KMS-11 (cell line): ENCODE measurements around the gene HNRNPUL1.

Experiments used
- H2AFZ ChIP-seq: fragments of 200-600 bp; sonication (generic); 2 replicates; pipeline ENCODE4 v1.6.1; 2016; ENCODE audit warnings: antibody characterized with exemption, mixed run types, low read depth
- H3K27ac ChIP-seq: fragments of 200-600 bp; sonication (generic); 2 replicates; pipeline ENCODE4 v1.6.1; 2016; ENCODE audit warnings: mild to moderate bottlenecking, mixed run types
- H3K27me3 ChIP-seq: fragments of 200-600 bp; sonication (generic); 2 replicates; pipeline ENCODE4 v1.6.1; 2017; ENCODE audit warnings: mild to moderate bottlenecking, low read depth, mixed run types, moderate library complexity; ENCODE audit not compliant: insufficient read depth
- H3K36me3 ChIP-seq: fragments of 200-600 bp; sonication (generic); 2 replicates; pipeline ENCODE4 v1.6.1; 2017; ENCODE audit warnings: mild to moderate bottlenecking, mixed run types; ENCODE audit not compliant: insufficient read depth
- H3K4me1 ChIP-seq: fragments of 200-600 bp; sonication (generic); 2 replicates; pipeline ENCODE4 v1.6.1; 2016; ENCODE audit warnings: mild to moderate bottlenecking, low read depth, mixed run types; ENCODE audit not compliant: poor library complexity, severe bottlenecking
- H3K4me2 ChIP-seq: fragments of 200-600 bp; sonication (generic); 2 replicates; pipeline ENCODE4 v1.7.0; 2016; ENCODE audit warnings: mild to moderate bottlenecking, mixed run types
- H3K4me3 ChIP-seq: fragments of 200-600 bp; sonication (generic); IDR thresholded peaks from 2 replicates; pipeline ENCODE4 v1.6.1; 2017; ENCODE audit warnings: low read depth, low read length, mixed read lengths; ENCODE audit not compliant: insufficient read depth
- H3K79me2 ChIP-seq: fragments of 200-600 bp; sonication (generic); 2 replicates; pipeline ENCODE4 v1.6.1; 2016; ENCODE audit warnings: low read depth, mixed run types; ENCODE audit not compliant: insufficient read depth
- H3K9ac ChIP-seq: fragments of 200-600 bp; sonication (generic); 2 replicates; pipeline ENCODE4 v1.6.1; 2016; ENCODE audit warnings: mild to moderate bottlenecking, mixed run types
- H4K20me1 ChIP-seq: fragments of 200-600 bp; sonication (generic); 2 replicates; pipeline ENCODE4 v1.6.1; 2016; ENCODE audit warnings: mild to moderate bottlenecking, mixed run types; ENCODE audit not compliant: insufficient read depth
- CTCF ChIP-seq: fragments of 200-600 bp; sonication (generic); conservative IDR thresholded peaks from 2 replicates; pipeline ENCODE4 v1.6.1; 2017; ENCODE audit warnings: low read depth, mild to moderate bottlenecking, antibody characterized with exemption, low read length, moderate library complexity, mixed read lengths

HNRNPUL1 gene

DNA sequence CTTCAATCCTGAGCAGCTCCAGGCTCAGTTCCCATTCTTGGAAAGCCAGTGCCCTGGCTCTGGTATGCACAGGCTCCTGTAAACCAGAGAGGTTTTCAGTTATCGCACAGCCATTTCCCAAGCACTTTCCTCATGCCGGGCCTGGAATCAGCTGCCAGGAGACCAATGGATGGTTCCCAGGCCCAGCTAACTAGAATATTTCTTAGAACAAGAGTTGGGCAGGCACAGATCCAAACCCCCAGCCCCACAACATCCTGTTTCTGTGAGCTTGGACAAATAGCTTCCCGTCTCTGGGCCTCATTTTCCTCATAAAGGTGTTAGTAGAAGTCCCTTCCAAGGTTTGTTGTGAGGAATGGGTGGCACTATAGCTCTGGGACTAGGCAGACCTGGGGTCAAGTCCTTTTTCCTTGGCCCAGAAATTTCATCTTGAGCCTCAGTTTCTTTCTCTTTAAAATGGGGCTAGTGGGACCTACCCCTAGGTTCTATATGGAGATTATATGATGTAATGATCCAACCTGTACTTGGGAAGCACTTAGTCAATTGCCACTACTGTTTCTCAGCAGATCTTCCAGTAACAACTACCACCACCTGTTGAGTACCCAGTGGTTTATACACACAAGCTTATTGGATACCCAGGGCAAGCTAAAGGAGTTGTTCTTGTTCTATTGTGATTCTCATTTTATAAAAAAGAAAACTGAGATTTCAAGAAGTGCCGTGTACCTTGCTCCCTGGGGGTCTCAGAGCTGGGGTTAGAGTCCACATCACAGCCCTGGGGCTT, 40.7 kb downstream of the HNRNPUL1 start:
- Histone ChIP-seq H3K79me2 (no peaks in the 10 kb centered on the region), H4K20me1 (no peaks in the 10 kb centered on the region), H3K4me3 (no peak overlapping the region), H3K4me2 (no peak overlapping the region), H3K9ac (no peak overlapping the region), H2AFZ (no peak overlapping the region), H3K27ac (peak overlapping the region; percentile 0; the same call in 1 of the 2 replicates), H3K27me3 (no peaks in the 10 kb centered on the region), H3K4me1 (peaks cover 51% of the 10 kb centered on the region), H3K36me3 (peaks cover 8% of the 10 kb centered on the region; the same call in 1 of the 2 replicates)
- no peak for TF ChIP-seq CTCF

- Histone ChIP-seq H2AFZ (no peak overlapping the region), H3K4me1 (peaks cover 48% of the 10 kb centered on the region), H3K4me2 (no peak overlapping the region; the same call in 1 of the 2 replicates), H3K79me2 (peaks cover 6% of the 10 kb centered on the region), H3K27me3 (no peaks in the 10 kb centered on the region), H4K20me1 (no peaks in the 10 kb centered on the region), H3K36me3 (peaks cover 8% of the 10 kb centered on the region; the same call in 1 of the 2 replicates), H3K9ac (peak overlapping the region; percentile 2; the same call in 1 of the 2 replicates), H3K27ac (peak overlapping the region; percentile 95; the same call in 1 of the 2 replicates), H3K4me3 (no peak overlapping the region)
- TF ChIP-seq CTCF = no peak
These were observed 42.0 kb downstream of the HNRNPUL1 start for GRCh38 chr19:41305927-41306793.

DNA sequence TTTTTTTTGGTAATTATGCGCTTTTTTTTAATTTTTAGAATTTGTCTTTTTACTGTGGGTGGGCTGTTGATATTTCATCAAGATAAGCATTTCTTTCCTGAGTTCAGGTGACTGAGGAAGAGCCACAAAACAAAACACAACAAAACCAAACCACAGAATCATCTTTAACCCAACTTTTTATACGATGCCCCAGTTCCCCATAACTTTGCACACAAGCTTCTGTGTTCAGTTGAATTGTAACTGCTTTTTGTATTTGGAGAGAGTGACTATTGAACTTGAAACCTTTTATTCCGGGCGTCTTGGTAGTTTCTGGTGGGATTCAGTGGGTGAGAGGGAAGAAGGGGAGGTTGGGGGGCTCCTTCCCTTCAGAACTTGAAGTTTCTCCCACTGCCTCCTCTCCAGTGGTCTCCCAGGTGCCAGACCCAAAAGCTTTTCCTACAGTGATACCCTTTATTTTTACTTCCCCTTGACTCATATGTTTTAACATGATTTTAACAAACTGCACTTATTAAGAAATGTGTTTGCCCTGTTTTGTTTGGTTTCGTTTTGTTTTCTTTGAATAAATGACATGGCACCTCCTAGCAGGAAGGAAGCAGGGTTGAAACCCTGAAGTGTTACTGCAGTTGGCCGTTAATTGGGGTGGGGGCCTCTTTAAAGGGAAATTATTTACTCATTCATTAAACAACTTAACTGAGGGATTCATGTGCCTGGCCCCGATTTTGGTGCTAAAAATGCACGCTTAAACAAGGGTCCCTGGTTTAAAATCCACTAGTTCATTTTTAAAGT, 43.1 kb downstream of the HNRNPUL1 start:
- Histone ChIP-seq H3K9ac (peak overlapping the region; percentile 58; the same call in 1 of the 2 replicates), H3K27me3 (no peaks in the 10 kb centered on the region), H3K4me2 (peak overlapping the region; percentile 79; the same call in 1 of the 2 replicates), H3K4me1 (peaks cover 52% of the 10 kb centered on the region), H3K27ac (peak overlapping the region; percentile 95), H3K4me3 (no peak overlapping the region), H3K36me3 (peaks cover 8% of the 10 kb centered on the region; the same call in 1 of the 2 replicates), H4K20me1 (no peaks in the 10 kb centered on the region), H2AFZ (no peak overlapping the region), H3K79me2 (peaks cover 18% of the 10 kb centered on the region)
- no peak for TF ChIP-seq CTCF

DNA sequence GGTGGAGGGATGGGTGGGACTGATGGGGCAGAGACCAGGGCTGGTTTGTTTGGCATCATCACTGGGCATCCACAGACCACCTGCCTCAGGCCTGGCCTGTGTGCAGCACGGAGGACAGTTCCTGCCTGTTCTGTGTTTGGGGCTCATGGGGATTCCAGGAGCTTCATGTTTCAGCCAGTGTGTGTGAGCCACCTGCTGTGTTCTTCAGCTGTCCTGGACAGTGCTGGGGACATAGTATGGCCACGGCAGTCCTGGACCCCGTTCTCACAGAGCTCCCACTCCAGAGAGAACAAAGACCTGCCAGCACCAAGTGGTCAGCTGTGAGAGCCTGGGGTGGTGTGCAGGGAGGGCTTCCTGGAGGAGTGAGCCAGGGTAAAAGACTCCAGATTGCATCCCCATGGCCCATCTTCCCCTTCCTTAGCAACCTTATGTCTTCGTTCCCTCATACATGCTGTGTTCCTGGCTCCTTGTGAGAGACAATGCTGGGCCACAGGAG, 43.8 kb downstream of the HNRNPUL1 start:
- H3K27me3 ChIP-seq = no peaks in the 10 kb centered on the region
- no peak for TF ChIP-seq CTCF
- H3K36me3 ChIP-seq = peaks cover 8% of the 10 kb centered on the region; the same call in 1 of the 2 replicates
- no peak overlapping the region for H3K4me3 ChIP-seq
- H3K9ac ChIP-seq = peak overlapping the region; percentile 58
- H3K27ac ChIP-seq = peak overlapping the region; percentile 95
- H2AFZ ChIP-seq = no peak overlapping the region
- no peaks in the 10 kb centered on the region for H4K20me1 ChIP-seq
- peak overlapping the region; percentile 79; the same call in 1 of the 2 replicates for H3K4me2 ChIP-seq
- peaks cover 52% of the 10 kb centered on the region for H3K4me1 ChIP-seq
- H3K79me2 ChIP-seq = peaks cover 24% of the 10 kb centered on the region
